GM19324 (cell line): ENCODE results near the gene DMXL2.
"Not testable (repeated sequence)": the region's sequence is repeated elsewhere in the genome, so short reads cannot be mapped to it uniquely, and the experiment has no call there.

Experiments
- ATAC-seq: cut with Tn5 transposase; IDR thresholded peaks from one replicate; pipeline ENCODE4 v1.9.1; 2021; ENCODE audit warnings: mild to moderate bottlenecking, moderate library complexity; ENCODE audit not compliant: unreplicated experiment, low FRiP score

DMXL2 gene

GRCh38 chr15:51425517-51426040, 197.0 kb downstream of the DMXL2 start:
- no peak for ATAC-seq

GRCh38 chr15:51424780-51425179, 197.8 kb downstream of the DMXL2 start:
- ATAC-seq, result no peak

DNA sequence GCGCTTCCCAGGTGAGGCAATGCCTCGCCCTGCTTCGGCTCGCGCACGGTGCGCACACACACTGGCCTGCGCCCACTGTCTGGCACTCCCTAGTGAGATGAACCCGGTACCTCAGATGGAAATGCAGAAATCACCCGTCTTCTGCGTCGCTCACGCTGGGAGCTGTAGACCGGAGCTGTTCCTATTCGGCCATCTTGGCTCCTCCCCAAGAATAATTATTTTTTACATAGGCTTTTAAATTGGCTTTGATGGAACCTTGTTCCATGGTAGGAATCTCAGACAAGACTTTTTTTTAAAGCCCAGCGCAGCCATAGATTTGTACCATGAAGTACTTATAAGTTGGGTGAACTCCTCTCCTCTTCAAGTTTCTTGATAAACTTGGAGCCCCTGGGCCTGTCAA, 199.5 kb downstream of the DMXL2 start:
- ATAC-seq, result not testable (repeated sequence)

DNA sequence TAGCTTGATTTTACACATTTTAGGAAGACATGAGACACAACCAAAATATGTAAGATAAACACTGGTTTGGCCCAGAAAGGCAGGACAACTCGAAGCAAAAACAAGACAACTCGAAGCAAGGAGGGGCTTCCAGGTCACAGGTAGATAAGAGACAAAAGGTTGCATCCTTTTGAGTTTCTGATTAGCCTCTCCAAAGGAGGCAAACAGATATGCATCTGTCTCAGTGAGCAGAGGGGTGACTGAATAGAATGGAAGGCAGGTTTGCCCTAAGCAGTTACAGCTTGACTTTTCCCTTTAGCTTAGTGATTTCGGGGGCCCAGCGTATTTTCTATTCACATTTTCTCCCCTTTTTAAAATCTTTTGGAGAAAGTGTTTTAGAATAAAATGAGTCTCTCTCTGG, 206.4 kb downstream of the DMXL2 start:
- ATAC-seq, result no peak

DNA sequence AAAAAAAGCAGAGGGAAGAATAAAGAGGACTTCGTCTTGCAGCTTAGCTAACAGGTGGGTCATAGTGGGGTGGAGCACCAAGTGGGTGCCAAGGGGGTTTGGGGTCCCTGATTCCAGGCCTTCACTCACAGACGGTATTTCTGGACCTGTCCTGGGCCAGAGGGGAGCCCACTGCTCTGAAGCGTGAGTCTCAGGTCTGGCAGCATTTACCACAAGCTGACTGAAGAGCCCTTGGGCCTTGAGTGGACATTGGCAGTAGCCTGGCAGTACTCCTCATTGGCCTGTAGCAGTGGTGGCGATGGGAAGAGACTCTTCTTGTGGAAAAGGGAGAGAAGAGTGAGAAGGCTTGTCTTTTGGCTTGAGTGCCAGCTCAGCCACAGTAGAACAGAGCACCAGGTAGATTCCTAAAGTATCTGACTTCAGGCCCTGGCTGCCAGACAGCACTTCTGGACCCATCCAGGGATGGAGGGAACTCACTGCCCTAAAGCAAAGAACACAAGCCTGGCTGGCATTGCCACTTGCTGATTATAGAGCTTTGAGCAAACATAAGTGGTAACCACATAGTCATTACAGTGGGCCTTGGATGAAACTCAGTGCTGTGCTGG, 208.2 kb downstream of the DMXL2 start:
- no peak for ATAC-seq

- ATAC-seq, result no peak
Observed at GRCh38 chr15:51405693-51406523, 216.7 kb downstream of the DMXL2 start.

- no peak for ATAC-seq
Observed at GRCh38 chr15:51403946-51404695, 218.4 kb downstream of the DMXL2 start.

GRCh38 chr15:51403072-51403878, 219.3 kb downstream of the DMXL2 start:
- no peak for ATAC-seq

- no peak for ATAC-seq
Observed at GRCh38 chr15:51401872-51402517, 220.6 kb downstream of the DMXL2 start.

- no peak for ATAC-seq
Observed at GRCh38 chr15:51401051-51401780, 221.4 kb downstream of the DMXL2 start.

GRCh38 chr15:51398626-51399025, 223.9 kb downstream of the DMXL2 start:
- ATAC-seq, result no peak
